Rectal smooth muscle tissue (tissue), 1 donor: ENCODE results near the gene ZNF92.
"Not testable (repeated sequence)": the region's sequence is repeated elsewhere in the genome, so short reads cannot be mapped to it uniquely, and the experiment has no call there.

Source experiments
- H3K27ac ChIP-seq: one replicate; pipeline ENCODE4 v1.7.0; 2013; ENCODE audit warnings: low read depth, low read length, inconsistent platforms
- H3K27me3 ChIP-seq: one replicate; pipeline ENCODE4 v1.7.0; 2013; ENCODE audit warnings: low read length; ENCODE audit not compliant: control insufficient read depth, insufficient read depth
- H3K36me3 ChIP-seq: one replicate; pipeline ENCODE4 v1.7.0; 2013; ENCODE audit warnings: low read length; ENCODE audit not compliant: control insufficient read depth, insufficient read depth
- H3K4me1 ChIP-seq: one replicate; pipeline ENCODE4 v1.7.0; 2013; ENCODE audit warnings: low read length; ENCODE audit not compliant: control insufficient read depth, insufficient read depth
- H3K4me3 ChIP-seq: one replicate; pipeline ENCODE4 v1.7.0; 2013; ENCODE audit warnings: low read length
- H3K9ac ChIP-seq: one replicate; pipeline ENCODE4 v1.7.0; 2013; ENCODE audit warnings: low read length

The ZNF92 gene

GRCh38 chr7:65373608-65374351, at the start of gene ZNF92:
TSS of gene ZNF92 (plus strand) at chr7:65373855. CDS start at chr7:65373998, 143 bp downstream.
- H3K4me1 ChIP-seq = no peaks in the 10 kb centered on the region
- peak within 1 kb of the TSS; percentile 98 for H3K4me3 ChIP-seq
- peak within 1 kb of the TSS; percentile 86 for H3K9ac ChIP-seq
- peak within 1 kb of the TSS; percentile 91 for H3K27ac ChIP-seq
- no peaks in the 10 kb centered on the region for H3K27me3 ChIP-seq
- no peaks in the 10 kb centered on the region for H3K36me3 ChIP-seq

- no peaks in the 10 kb centered on the region for H3K36me3 ChIP-seq
- no peak overlapping the region for H3K4me3 ChIP-seq
- no peak overlapping the region for H3K27ac ChIP-seq
- H3K27me3 ChIP-seq = no peaks in the 10 kb centered on the region
- no peaks in the 10 kb centered on the region for H3K4me1 ChIP-seq
- H3K9ac ChIP-seq = no peak overlapping the region
These were observed 47.7 kb upstream of the ZNF92 start for GRCh38 chr7:65325793-65326432.

- Histone ChIP-seq H3K4me3 (no peak overlapping the region), H3K27me3 (no peaks in the 10 kb centered on the region), H3K9ac (no peak overlapping the region), H3K27ac (no peak overlapping the region), H3K36me3 (no peaks in the 10 kb centered on the region), H3K4me1 (no peaks in the 10 kb centered on the region)
These were observed 35.3 kb upstream of the ZNF92 start for GRCh38 chr7:65338346-65338745.

GRCh38 chr7:65339257-65339656, 34.4 kb upstream of the ZNF92 start:
- H3K27me3 ChIP-seq = no peaks in the 10 kb centered on the region
- H3K36me3 ChIP-seq = no peaks in the 10 kb centered on the region
- H3K4me3 ChIP-seq = no peak overlapping the region
- H3K9ac ChIP-seq = no peak overlapping the region
- no peak overlapping the region for H3K27ac ChIP-seq
- H3K4me1 ChIP-seq = no peaks in the 10 kb centered on the region

- no peak overlapping the region for H3K4me3 ChIP-seq
- H3K27me3 ChIP-seq = no peaks in the 10 kb centered on the region
- no peaks in the 10 kb centered on the region for H3K36me3 ChIP-seq
- H3K4me1 ChIP-seq = no peaks in the 10 kb centered on the region
- H3K27ac ChIP-seq = no peak overlapping the region
- no peak overlapping the region for H3K9ac ChIP-seq
These were observed 30.7 kb upstream of the ZNF92 start for GRCh38 chr7:65342723-65343629.

GRCh38 chr7:65344541-65344940, 29.1 kb upstream of the ZNF92 start:
- not testable (repeated sequence) for H3K27me3 ChIP-seq, H3K9ac ChIP-seq, H3K36me3 ChIP-seq, H3K4me3 ChIP-seq, H3K27ac ChIP-seq, H3K4me1 ChIP-seq

- Histone ChIP-seq H3K27me3 (no peaks in the 10 kb centered on the region), H3K9ac (no peak overlapping the region), H3K27ac (no peak overlapping the region), H3K4me3 (no peak overlapping the region), H3K4me1 (no peaks in the 10 kb centered on the region), H3K36me3 (no peaks in the 10 kb centered on the region)
These were observed 19.4 kb upstream of the ZNF92 start for GRCh38 chr7:65354263-65354662.

GRCh38 chr7:65369843-65370242, 3.8 kb upstream of the ZNF92 start:
- no peaks in the 10 kb centered on the region for H3K4me1 ChIP-seq
- no peak overlapping the region for H3K27ac ChIP-seq
- H3K9ac ChIP-seq = no peak overlapping the region
- no peak overlapping the region for H3K4me3 ChIP-seq
- H3K27me3 ChIP-seq = no peaks in the 10 kb centered on the region
- H3K36me3 ChIP-seq = no peaks in the 10 kb centered on the region

GRCh38 chr7:65371468-65371867, 2.2 kb upstream of the ZNF92 start:
- no peaks in the 10 kb centered on the region for H3K36me3 ChIP-seq
- H3K27me3 ChIP-seq = no peaks in the 10 kb centered on the region
- H3K4me3 ChIP-seq = no peak overlapping the region
- no peak overlapping the region for H3K27ac ChIP-seq
- no peaks in the 10 kb centered on the region for H3K4me1 ChIP-seq
- H3K9ac ChIP-seq = no peak overlapping the region

- peaks cover 3% of the 10 kb centered on the region for H3K36me3 ChIP-seq
- H3K27me3 ChIP-seq = no peaks in the 10 kb centered on the region
- H3K9ac ChIP-seq = no peak overlapping the region
- no peak overlapping the region for H3K27ac ChIP-seq
- no peaks in the 10 kb centered on the region for H3K4me1 ChIP-seq
- no peak overlapping the region for H3K4me3 ChIP-seq
These were observed 5.7 kb downstream of the ZNF92 start for GRCh38 chr7:65379318-65379717.

GRCh38 chr7:65381742-65382141, 8.1 kb downstream of the ZNF92 start:
- peaks cover 3% of the 10 kb centered on the region for H3K36me3 ChIP-seq
- no peaks in the 10 kb centered on the region for H3K27me3 ChIP-seq
- no peak overlapping the region for H3K9ac ChIP-seq
- no peaks in the 10 kb centered on the region for H3K4me1 ChIP-seq
- H3K4me3 ChIP-seq = no peak overlapping the region
- H3K27ac ChIP-seq = no peak overlapping the region

- no peak overlapping the region for H3K4me3 ChIP-seq
- H3K36me3 ChIP-seq = peaks cover 3% of the 10 kb centered on the region
- H3K9ac ChIP-seq = no peak overlapping the region
- no peaks in the 10 kb centered on the region for H3K27me3 ChIP-seq
- no peaks in the 10 kb centered on the region for H3K4me1 ChIP-seq
- no peak overlapping the region for H3K27ac ChIP-seq
These were observed 8.8 kb downstream of the ZNF92 start for GRCh38 chr7:65382452-65382851.
